NT2/D1 (cell line): Measurements from ENCODE around the gene BCAS3.

Experiments
- SUZ12 ChIP-seq: IDR thresholded peaks from 2 replicates; pipeline ENCODE4 v1.6.1; 2011; ENCODE audit not compliant: insufficient read length, insufficient read depth; ENCODE audit errors: extremely low read depth
- ZNF274 ChIP-seq: IDR thresholded peaks from 2 replicates; pipeline ENCODE4 v1.6.1; 2011; ENCODE audit warnings: mild to moderate bottlenecking, low read depth, low read length

DNA sequence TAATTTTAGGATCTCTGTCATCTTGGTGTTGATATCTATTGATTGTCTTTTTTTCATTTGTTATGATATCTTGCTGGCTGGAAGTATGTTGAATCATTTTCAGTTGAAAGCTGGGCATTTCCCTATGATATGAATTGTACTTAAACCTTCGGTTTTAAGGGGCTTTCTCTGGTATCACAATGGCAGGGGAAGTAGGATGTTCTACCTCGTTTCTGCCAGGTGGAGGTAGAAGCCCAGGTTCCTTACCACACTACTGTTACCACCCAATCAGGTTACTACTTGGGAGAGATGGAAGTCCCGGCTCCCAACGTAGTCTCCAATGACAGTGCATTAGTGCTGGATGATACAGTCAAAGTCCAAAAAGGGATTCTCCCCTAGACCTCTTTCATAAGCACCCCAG, 440.3 kb downstream of the BCAS3 start:
- TF ChIP-seq ZNF274 (no peak), SUZ12 (no peak)
